MCF 10A (cell line): Measurements from ENCODE around the gene GPC6. TPM values are rescaled to one million over a fixed set of nuclear protein-coding genes. Genes with fewer than 3 reads are reported as not detected.

ENCODE experiments used
- BruUV-seq: library from RNA; stranded (reverse); fragments of 400-500 nt; replicated peaks from 2 replicates; lab custom pipeline; 2021; lab: Mats Ljungman, UMichigan
- CTCF ChIA-PET: fragments of 300-600 bp; sonication (Branson Sonifier 250); formaldehyde crosslinking; extraction: SDS; loops from one replicate; lab custom pipeline; 2021; ENCODE audit warnings: antibody characterized with exemption, inconsistent platforms; lab: Yijun Ruan, JAX
- POLR2A ChIA-PET: fragments of 300-600, 350-650 bp; sonication (Branson Sonifier 250); formaldehyde crosslinking; extraction: SDS; loops from one replicate; lab custom pipeline; 2020; ENCODE audit warnings: antibody characterized with exemption, inconsistent platforms; lab: Yijun Ruan, JAX
- DNase-seq: peaks from one replicate; pipeline ENCODE4 v3.0.0-alpha.2; 2018; ENCODE audit not compliant: unreplicated experiment
- H3K27ac Mint-ChIP-seq: one replicate; pipeline ENCODE4 v1.8.0; 2022; ENCODE audit warnings: mild to moderate bottlenecking, low read depth, mixed read lengths; ENCODE audit not compliant: unreplicated experiment
- H3K27me3 Mint-ChIP-seq: one replicate; pipeline ENCODE4 v1.8.0; 2022; ENCODE audit warnings: mixed read lengths; ENCODE audit not compliant: insufficient read depth, unreplicated experiment
- H3K36me3 Mint-ChIP-seq: one replicate; pipeline ENCODE4 v1.8.0; 2022; ENCODE audit warnings: mild to moderate bottlenecking, moderate library complexity, mixed read lengths; ENCODE audit not compliant: insufficient read depth, unreplicated experiment
- H3K4me1 Mint-ChIP-seq: one replicate; pipeline ENCODE4 v1.8.0; 2022; ENCODE audit warnings: mixed read lengths; ENCODE audit not compliant: insufficient read depth, unreplicated experiment
- H3K4me3 Mint-ChIP-seq: one replicate; pipeline ENCODE4 v1.8.0; 2022; ENCODE audit warnings: mild to moderate bottlenecking, moderate library complexity, mixed read lengths; ENCODE audit not compliant: unreplicated experiment
- H3K9me3 Mint-ChIP-seq: one replicate; pipeline ENCODE4 v1.8.0; 2022; ENCODE audit warnings: mixed read lengths; ENCODE audit not compliant: unreplicated experiment
- intact Hi-C: fragments of 100-400 bp; cut with micrococcal nuclease; formaldehyde crosslinking; loops from 2 replicates; pipeline ENCODE4 v1.14.1; 2022
- total RNA-seq: library from RNA; stranded (reverse); gene quantifications from 2 replicates; pipeline ENCODE4 v1.2.3, GENCODE V29; 2022
- TF ChIP-seq, protein P1 (sequence below): fragments of 200-600 bp; IDR thresholded peaks from one replicate; pipeline ENCODE4 v1.8.0; 2022; ENCODE audit warnings: antibody characterized with exemption, mild to moderate bottlenecking; ENCODE audit not compliant: unreplicated experiment

Gene GPC6
- total RNA-seq, 1 experiment from 2014 or later, result 8.4 TPM

DNA sequence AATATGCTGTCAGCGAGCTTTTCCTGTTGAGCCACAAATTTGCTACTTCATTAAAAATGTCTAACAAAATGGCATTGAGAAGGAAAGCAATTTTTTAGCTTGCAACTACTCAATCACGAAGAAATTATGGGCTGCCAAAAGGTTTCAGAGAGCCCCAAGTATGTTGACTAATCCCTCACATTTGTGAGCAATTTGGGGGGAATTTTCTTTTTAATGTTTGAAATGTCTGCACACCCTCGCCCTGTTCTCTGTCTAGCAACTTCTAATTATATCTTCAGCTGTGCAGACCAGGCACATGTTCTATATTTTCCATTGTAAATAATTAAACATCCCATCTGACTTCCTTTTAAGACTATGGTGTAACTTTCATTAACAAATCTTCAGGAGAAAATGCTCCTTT, 1060.0 kb downstream of the GPC6 start:
- Mint-ChIP-seq H3K36me3 (no peaks in the 10 kb centered on the region), H3K4me3 (no peak overlapping the region), H3K27ac (no peak overlapping the region), H3K4me1 (no peaks in the 10 kb centered on the region), H3K27me3 (no peaks in the 10 kb centered on the region), H3K9me3 (peaks cover 7% of the 10 kb centered on the region)
- TF ChIP-seq, protein P1, sequence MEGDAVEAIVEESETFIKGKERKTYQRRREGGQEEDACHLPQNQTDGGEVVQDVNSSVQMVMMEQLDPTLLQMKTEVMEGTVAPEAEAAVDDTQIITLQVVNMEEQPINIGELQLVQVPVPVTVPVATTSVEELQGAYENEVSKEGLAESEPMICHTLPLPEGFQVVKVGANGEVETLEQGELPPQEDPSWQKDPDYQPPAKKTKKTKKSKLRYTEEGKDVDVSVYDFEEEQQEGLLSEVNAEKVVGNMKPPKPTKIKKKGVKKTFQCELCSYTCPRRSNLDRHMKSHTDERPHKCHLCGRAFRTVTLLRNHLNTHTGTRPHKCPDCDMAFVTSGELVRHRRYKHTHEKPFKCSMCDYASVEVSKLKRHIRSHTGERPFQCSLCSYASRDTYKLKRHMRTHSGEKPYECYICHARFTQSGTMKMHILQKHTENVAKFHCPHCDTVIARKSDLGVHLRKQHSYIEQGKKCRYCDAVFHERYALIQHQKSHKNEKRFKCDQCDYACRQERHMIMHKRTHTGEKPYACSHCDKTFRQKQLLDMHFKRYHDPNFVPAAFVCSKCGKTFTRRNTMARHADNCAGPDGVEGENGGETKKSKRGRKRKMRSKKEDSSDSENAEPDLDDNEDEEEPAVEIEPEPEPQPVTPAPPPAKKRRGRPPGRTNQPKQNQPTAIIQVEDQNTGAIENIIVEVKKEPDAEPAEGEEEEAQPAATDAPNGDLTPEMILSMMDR, result no peak
- POLR2A ChIA-PET, result no interaction called here
- CTCF ChIA-PET, result no interaction called here
- DNase-seq, result no peak
- intact Hi-C loops, result no loop called here
- no TSS peak for BruUV-seq

DNA sequence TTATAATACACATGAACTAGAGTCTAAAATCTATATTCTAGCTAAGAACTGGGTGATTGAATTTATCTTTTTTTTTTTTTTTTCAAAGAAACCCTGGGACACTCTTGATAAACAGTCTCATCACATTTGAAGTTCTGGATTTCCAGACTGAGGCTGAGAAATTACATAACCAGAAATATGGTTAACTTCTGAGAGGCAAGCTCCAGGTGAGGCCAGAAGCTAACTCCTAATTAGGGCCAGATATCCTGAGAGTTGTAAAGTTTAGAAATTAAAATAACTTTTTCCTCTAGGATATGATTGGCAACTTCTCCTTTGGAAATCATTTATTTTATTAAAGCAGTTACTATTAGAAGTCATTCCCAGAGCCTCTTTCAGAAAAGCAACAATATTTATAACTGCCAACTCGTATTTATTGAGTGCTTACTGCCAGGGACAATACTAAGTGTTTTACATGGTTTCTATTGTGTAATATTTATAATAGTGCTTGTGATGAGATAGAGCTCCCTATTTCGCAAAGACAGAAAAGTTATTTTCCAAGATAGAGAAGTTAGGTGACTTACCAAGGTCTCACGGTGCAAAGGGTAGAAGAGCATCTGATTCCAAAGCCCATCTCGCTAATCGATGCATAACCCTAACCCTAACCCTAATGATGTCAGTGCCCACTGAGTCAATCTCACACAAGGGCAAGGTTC, 1065.2 kb downstream of the GPC6 start:
- ChIA-PET POLR2A (interaction anchor here (0.6 to 1.8 kb wide), 4 partner anchors 9 to 31 kb away, joined by 3 to 5 read pairs (median 4); no protein-coding TSS in a partner anchor), CTCF (interaction anchor here (0.5 kb wide), 1 partner anchor 539 kb away, joined by 6 read pairs; no protein-coding TSS in a partner anchor)
- DNase-seq, result no peak
- TF ChIP-seq, protein P1, result no peak
- no TSS peak for BruUV-seq
- Mint-ChIP-seq H3K27ac (no peak overlapping the region), H3K4me1 (no peaks in the 10 kb centered on the region), H3K9me3 (peaks cover 7% of the 10 kb centered on the region), H3K4me3 (no peak overlapping the region), H3K36me3 (no peaks in the 10 kb centered on the region), H3K27me3 (no peaks in the 10 kb centered on the region)
- intact Hi-C loops, result no loop called here

DNA sequence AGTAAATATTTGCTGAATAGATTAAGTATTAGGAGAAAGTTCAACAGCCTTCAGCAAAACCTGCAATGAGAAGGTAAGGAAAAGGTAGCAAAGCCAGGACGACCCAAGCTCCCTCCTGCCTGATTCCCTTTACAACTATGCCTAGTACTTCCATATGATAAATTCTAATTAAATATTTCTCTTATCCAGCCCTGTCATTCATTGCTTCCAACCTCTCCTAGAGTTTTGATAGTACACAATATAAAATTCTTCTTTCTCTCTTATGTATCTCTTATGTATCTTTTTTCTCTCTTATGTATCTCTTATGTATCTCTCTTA, 1065.7 kb downstream of the GPC6 start:
- no peaks in the 10 kb centered on the region for H3K27me3 Mint-ChIP-seq
- no peak for DNase-seq
- intact Hi-C loops, result no loop called here
- no TSS peak for BruUV-seq
- ChIA-PET CTCF (interaction anchor here (0.5 kb wide), 1 partner anchor 540 kb away, joined by 6 read pairs; no protein-coding TSS in a partner anchor), POLR2A (interaction anchor here (1.4 to 1.8 kb wide), 3 partner anchors 10 to 13 kb away, joined by 4 to 5 read pairs (median 4); no protein-coding TSS in a partner anchor)
- H3K4me1 Mint-ChIP-seq, result no peaks in the 10 kb centered on the region
- H3K36me3 Mint-ChIP-seq, result no peaks in the 10 kb centered on the region
- H3K27ac Mint-ChIP-seq, result no peak overlapping the region
- peaks cover 7% of the 10 kb centered on the region for H3K9me3 Mint-ChIP-seq
- TF ChIP-seq, protein P1, result no peak
- no peak overlapping the region for H3K4me3 Mint-ChIP-seq

DNA sequence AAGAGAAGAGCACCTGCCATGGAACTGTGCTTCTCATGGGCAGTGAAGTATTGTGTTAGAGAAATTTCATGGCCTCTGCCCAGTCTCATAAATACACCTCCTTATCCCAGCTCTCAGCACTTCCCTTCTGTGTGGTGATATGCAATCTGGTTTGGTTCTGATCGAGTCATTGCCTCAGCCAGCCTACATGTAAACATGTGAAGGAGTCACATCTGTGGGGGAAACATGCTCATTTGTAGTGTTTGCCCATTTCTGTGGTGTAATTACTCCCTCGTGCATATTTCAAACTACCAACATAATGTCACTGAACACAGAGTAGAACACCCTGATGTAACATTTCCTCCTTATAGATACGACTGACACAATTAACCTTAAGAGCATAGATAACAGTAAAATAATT, 1069.9 kb downstream of the GPC6 start:
- no peaks in the 10 kb centered on the region for H3K36me3 Mint-ChIP-seq
- H3K9me3 Mint-ChIP-seq, result no peaks in the 10 kb centered on the region
- no peaks in the 10 kb centered on the region for H3K27me3 Mint-ChIP-seq
- H3K4me3 Mint-ChIP-seq, result no peak overlapping the region
- no peak for DNase-seq
- ChIA-PET CTCF (no interaction called here), POLR2A (no interaction called here)
- intact Hi-C loops, result no loop called here
- BruUV-seq, result no TSS peak
- H3K4me1 Mint-ChIP-seq, result no peaks in the 10 kb centered on the region
- TF ChIP-seq, protein P1, result no peak
- H3K27ac Mint-ChIP-seq, result no peak overlapping the region
